A673 (cell line): ENCODE measurements around the gene RBBP8. TPM values are rescaled to one million over a fixed set of nuclear protein-coding genes. Genes with fewer than 3 reads are reported as not detected.

Experiments
- BruUV-seq: library from RNA; stranded (reverse); fragments of 400-500 nt; replicated peaks from 2 replicates; lab custom pipeline; 2021; lab: Mats Ljungman, UMichigan
- CTCF ChIA-PET: fragments of 300-600 bp; sonication (Branson Sonifier 250); formaldehyde crosslinking; loops from one replicate; lab custom pipeline; 2022; ENCODE audit warnings: antibody characterized with exemption; lab: Charles Lee
- POLR2A ChIA-PET: fragments of 300-600 bp; sonication (Branson Sonifier 250); formaldehyde crosslinking; loops from one replicate; lab custom pipeline; 2022; ENCODE audit warnings: antibody characterized with exemption; ENCODE audit not compliant: low non-redundant PET; lab: Charles Lee
- DNase-seq: peaks from one replicate; pipeline ENCODE4 v3.0.0-alpha.2; 2015; ENCODE audit warnings: low spot score
- H3K27ac ChIP-seq: fragments of 200-600 bp; sonication (generic); 2 replicates; pipeline ENCODE4 v1.5.1; 2016; ENCODE audit warnings: mixed run types, low read depth, mild to moderate bottlenecking, mixed read lengths, antibody characterized with exemption, low read length; ENCODE audit not compliant: poor library complexity, severe bottlenecking
- H3K27me3 ChIP-seq: fragments of 200-600 bp; sonication (generic); replicated peaks from 2 replicates; pipeline ENCODE4 v1.6.1; 2017; ENCODE audit warnings: mixed run types, low read depth, mild to moderate bottlenecking, mixed read lengths, antibody characterized with exemption, low read length; ENCODE audit not compliant: insufficient read depth, poor library complexity
- H3K36me3 ChIP-seq: fragments of 200-600 bp; sonication (generic); 2 replicates; pipeline ENCODE4 v1.6.1; 2016; ENCODE audit warnings: mixed run types, mild to moderate bottlenecking, mixed read lengths, antibody characterized with exemption, low read length; ENCODE audit not compliant: insufficient read depth, poor library complexity, severe bottlenecking
- H3K4me1 ChIP-seq: fragments of 200-600 bp; sonication (generic); 2 replicates; pipeline ENCODE4 v1.6.1; 2017; ENCODE audit warnings: mixed run types, mild to moderate bottlenecking, mixed read lengths, antibody characterized with exemption, low read length; ENCODE audit not compliant: insufficient read depth, poor library complexity, severe bottlenecking
- H3K4me3 ChIP-seq: fragments of 200-600 bp; sonication (generic); 2 replicates; pipeline ENCODE4 v1.5.1; 2016; ENCODE audit warnings: low read depth, mixed run types, mild to moderate bottlenecking, mixed read lengths, low read length; ENCODE audit not compliant: poor library complexity, severe bottlenecking
- H3K9me3 ChIP-seq: fragments of 200-600 bp; sonication (generic); 2 replicates; pipeline ENCODE4 v1.6.1; 2016; ENCODE audit warnings: mixed run types, low read depth, mild to moderate bottlenecking, mixed read lengths, antibody characterized with exemption, low read length; ENCODE audit not compliant: poor library complexity, severe bottlenecking
- CTCF ChIP-seq: fragments of 300-800, 200-600 bp; sonication (generic); conservative IDR thresholded peaks from 2 replicates; pipeline ENCODE4 v1.5.1; 2017; ENCODE audit warnings: low read depth, mild to moderate bottlenecking, antibody characterized with exemption, low read length, moderate library complexity, mixed read lengths
- EZH2 ChIP-seq: fragments of 200-600 bp; sonication (generic); IDR thresholded peaks from 2 replicates; pipeline ENCODE4 v1.6.1; 2017; ENCODE audit warnings: borderline replicate concordance, low read depth, mild to moderate bottlenecking, mixed read lengths, antibody characterized with exemption, low read length; ENCODE audit not compliant: poor library complexity, severe bottlenecking
- intact Hi-C: fragments of 100-400 bp; cut with micrococcal nuclease; formaldehyde crosslinking; loops from one replicate; pipeline ENCODE4 v1.10.0; 2022; ENCODE audit not compliant: unreplicated experiment
- total RNA-seq: library from RNA; stranded (reverse); gene quantifications from 2 replicates; pipeline ENCODE4 v1.2.3, GENCODE V29; 2021

The RBBP8 gene
- total RNA-seq, 1 experiment from 2014 or later = 88.2 TPM

GRCh38 chr18:22985250-22985649 is 52.1 kb downstream of the RBBP8 start:
- DNase-seq = no peak
- Histone ChIP-seq H3K4me1 (no peaks in the 10 kb centered on the region), H3K36me3 (peaks cover 36% of the 10 kb centered on the region), H3K27me3 (no peaks in the 10 kb centered on the region), H3K27ac (no peak overlapping the region), H3K9me3 (no peaks in the 10 kb centered on the region), H3K4me3 (no peak overlapping the region)
- BruUV-seq = no TSS peak
- intact Hi-C loops = no loop called here
- TF ChIP-seq CTCF (no peak), EZH2 (no peak)
- ChIA-PET POLR2A (no interaction called here), CTCF (interaction anchor here (1.3 kb wide), 1 partner anchor 157 kb away, joined by 6 read pairs; no protein-coding TSS in a partner anchor)

GRCh38 chr18:22987547-22988189 is 54.5 kb downstream of the RBBP8 start:
- intact Hi-C loops = no loop called here
- no peak overlapping the region for H3K27ac ChIP-seq
- H3K4me3 ChIP-seq = no peak overlapping the region
- ChIA-PET CTCF (no interaction called here), POLR2A (no interaction called here)
- no peaks in the 10 kb centered on the region for H3K9me3 ChIP-seq
- no TSS peak for BruUV-seq
- DNase-seq = no peak
- peaks cover 48% of the 10 kb centered on the region for H3K36me3 ChIP-seq
- no peaks in the 10 kb centered on the region for H3K4me1 ChIP-seq
- no peak for TF ChIP-seq EZH2
- H3K27me3 ChIP-seq = no peaks in the 10 kb centered on the region

GRCh38 chr18:22988208-22988607 is 55.1 kb downstream of the RBBP8 start:
- POLR2A ChIA-PET = no interaction called here
- no peak overlapping the region for H3K27ac ChIP-seq
- TF ChIP-seq CTCF (no peak), EZH2 (no peak)
- no peaks in the 10 kb centered on the region for H3K9me3 ChIP-seq
- intact Hi-C loops = no loop called here
- H3K36me3 ChIP-seq = peaks cover 48% of the 10 kb centered on the region
- CTCF ChIA-PET = no interaction called here
- no peak for DNase-seq
- H3K4me1 ChIP-seq = no peaks in the 10 kb centered on the region
- no peak overlapping the region for H3K4me3 ChIP-seq
- no peaks in the 10 kb centered on the region for H3K27me3 ChIP-seq
- BruUV-seq = no TSS peak

DNA sequence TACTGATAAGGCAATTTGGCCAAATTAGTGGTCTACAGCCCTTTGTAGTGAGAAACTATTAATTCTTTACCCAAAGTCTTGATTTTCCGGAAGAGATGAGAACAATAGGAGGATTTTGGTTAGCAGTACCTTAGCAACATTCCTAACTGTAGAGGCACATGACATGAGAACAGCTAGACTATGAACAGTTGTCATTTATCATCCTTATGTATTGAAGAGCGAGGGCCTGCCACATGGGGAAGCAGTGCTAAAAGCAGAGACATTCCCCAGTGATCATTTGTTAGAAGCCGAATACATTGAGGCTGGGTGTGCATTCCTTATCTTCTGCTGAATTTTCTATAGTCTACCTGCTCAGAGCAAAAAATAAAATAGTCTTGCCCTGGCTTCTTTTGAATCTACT is 65.2 kb downstream of the RBBP8 start:
- no peaks in the 10 kb centered on the region for H3K4me1 ChIP-seq
- intact Hi-C loops = no loop called here
- no TSS peak for BruUV-seq
- no peak overlapping the region for H3K27ac ChIP-seq
- H3K4me3 ChIP-seq = no peak overlapping the region
- H3K36me3 ChIP-seq = peaks cover 21% of the 10 kb centered on the region
- TF ChIP-seq CTCF (no peak), EZH2 (no peak)
- ChIA-PET POLR2A (no interaction called here), CTCF (no interaction called here)
- no peak for DNase-seq
- no peaks in the 10 kb centered on the region for H3K9me3 ChIP-seq
- no peaks in the 10 kb centered on the region for H3K27me3 ChIP-seq
